GM10266 (cell line): ENCODE results near the gene CD99L2.
"Not testable (repeated sequence)": the region's sequence is repeated elsewhere in the genome, so short reads cannot be mapped to it uniquely, and the experiment has no call there.

Source experiments
- DNase-seq: peaks from one replicate; pipeline ENCODE4 v3.0.0; 2012; ENCODE audit errors: extremely low spot score
- CTCF ChIP-seq: IDR thresholded peaks from 2 replicates; pipeline ENCODE4 v1.5.1; 2012; ENCODE audit warnings: mild to moderate bottlenecking, low read depth; ENCODE audit not compliant: control insufficient read depth, insufficient read depth; ENCODE audit errors: missing control alignments

The CD99L2 gene

GRCh38 chrX:150880808-150881165, 17.7 kb downstream of the CD99L2 start:
- no peak for TF ChIP-seq CTCF
- DNase-seq: no peak

- no peak for DNase-seq
- TF ChIP-seq CTCF: no peak
These were observed 18.3 kb downstream of the CD99L2 start for GRCh38 chrX:150879855-150880807.

- DNase-seq: not testable (repeated sequence)
These were observed 22.8 kb downstream of the CD99L2 start for GRCh38 chrX:150875621-150876020.

- DNase-seq: no peak
- no peak for TF ChIP-seq CTCF
These were observed 24.0 kb downstream of the CD99L2 start for GRCh38 chrX:150874448-150874847.

- no peak for TF ChIP-seq CTCF
- no peak for DNase-seq
These were observed 24.9 kb downstream of the CD99L2 start for GRCh38 chrX:150873616-150874015.

GRCh38 chrX:150872773-150873336, 25.6 kb downstream of the CD99L2 start:
- TF ChIP-seq CTCF: no peak
- DNase-seq: no peak

- DNase-seq: no peak
- TF ChIP-seq CTCF: no peak
These were observed 27.1 kb downstream of the CD99L2 start for GRCh38 chrX:150871341-150871811.
